ENCODE results near the gene RAB30.

DNA sequence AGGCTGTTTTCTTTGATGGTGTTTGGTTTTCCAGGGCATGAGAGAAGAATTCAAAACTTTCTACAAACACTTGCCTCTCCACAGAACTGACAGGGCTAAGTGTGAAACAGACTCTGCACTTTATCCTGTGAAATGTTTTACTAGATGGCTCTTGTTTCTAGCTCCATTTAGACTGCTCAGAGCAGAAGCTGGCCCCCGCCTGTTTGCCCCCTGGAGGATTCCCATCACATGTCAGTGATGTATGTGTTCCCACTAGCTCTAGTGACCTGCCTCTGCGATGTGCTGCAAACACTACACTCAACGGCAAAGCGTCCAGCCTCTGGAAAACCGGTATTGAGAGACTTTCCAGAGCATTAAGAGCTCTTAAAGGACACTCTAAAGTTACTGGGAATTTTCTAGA is 43.9 kb upstream of the RAB30 start:
- TF ChIP-seq, protein P1, sequence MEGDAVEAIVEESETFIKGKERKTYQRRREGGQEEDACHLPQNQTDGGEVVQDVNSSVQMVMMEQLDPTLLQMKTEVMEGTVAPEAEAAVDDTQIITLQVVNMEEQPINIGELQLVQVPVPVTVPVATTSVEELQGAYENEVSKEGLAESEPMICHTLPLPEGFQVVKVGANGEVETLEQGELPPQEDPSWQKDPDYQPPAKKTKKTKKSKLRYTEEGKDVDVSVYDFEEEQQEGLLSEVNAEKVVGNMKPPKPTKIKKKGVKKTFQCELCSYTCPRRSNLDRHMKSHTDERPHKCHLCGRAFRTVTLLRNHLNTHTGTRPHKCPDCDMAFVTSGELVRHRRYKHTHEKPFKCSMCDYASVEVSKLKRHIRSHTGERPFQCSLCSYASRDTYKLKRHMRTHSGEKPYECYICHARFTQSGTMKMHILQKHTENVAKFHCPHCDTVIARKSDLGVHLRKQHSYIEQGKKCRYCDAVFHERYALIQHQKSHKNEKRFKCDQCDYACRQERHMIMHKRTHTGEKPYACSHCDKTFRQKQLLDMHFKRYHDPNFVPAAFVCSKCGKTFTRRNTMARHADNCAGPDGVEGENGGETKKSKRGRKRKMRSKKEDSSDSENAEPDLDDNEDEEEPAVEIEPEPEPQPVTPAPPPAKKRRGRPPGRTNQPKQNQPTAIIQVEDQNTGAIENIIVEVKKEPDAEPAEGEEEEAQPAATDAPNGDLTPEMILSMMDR (IDR thresholded peaks at IDR 0.05) = no peak
- TF ChIP-seq POLR2A (IDR thresholded peaks at IDR 0.05) = no peak
